OCI-LY3 (cell line): ENCODE data around the gene FGF19.

Source experiments
- H2AFZ ChIP-seq: fragments of 200-600, 300-600 bp; shearing (Covaris generic); 2 replicates; pipeline ENCODE4 v1.6.0; 2014; ENCODE audit warnings: antibody characterized with exemption, low read depth, low read length
- H3K27ac ChIP-seq: fragments of 200-600, 300-600 bp; sonication (generic); 2 replicates; pipeline ENCODE4 v1.5.1; 2014; ENCODE audit warnings: mild to moderate bottlenecking, low read length, moderate library complexity, mixed read lengths
- H3K27me3 ChIP-seq: fragments of 200-600, 300-600 bp; sonication (generic); 2 replicates; pipeline ENCODE4 v1.6.1; 2014; ENCODE audit warnings: low read depth, low read length, mixed read lengths
- H3K36me3 ChIP-seq: fragments of 200-600, 300-600 bp; sonication (generic); replicated peaks from 2 replicates; pipeline ENCODE3; 2014; ENCODE audit warnings: low read depth, low read length, mixed read lengths
- H3K4me1 ChIP-seq: fragments of 300-600, 200-600 bp; sonication (generic); 2 replicates; pipeline ENCODE4 v1.6.1; 2014; ENCODE audit warnings: low read length, mixed read lengths
- H3K4me2 ChIP-seq: fragments of 200-600, 300-600 bp; sonication (generic); 2 replicates; pipeline ENCODE4 v1.6.1; 2014; ENCODE audit warnings: low read length, mixed read lengths
- H3K4me3 ChIP-seq: fragments of 300-600, 200-600 bp; sonication (generic); 2 replicates; pipeline ENCODE4 v1.5.1; 2014; ENCODE audit warnings: antibody characterized with exemption, mild to moderate bottlenecking, low read length, moderate library complexity
- H3K79me2 ChIP-seq: fragments of 300-600, 200-600 bp; shearing (Covaris generic); 2 replicates; pipeline ENCODE4 v1.6.1; 2014; ENCODE audit warnings: mild to moderate bottlenecking, low read length, mixed read lengths
- H3K9ac ChIP-seq: fragments of 300-600, 200-600 bp; shearing (Covaris generic); 2 replicates; pipeline ENCODE4 v1.6.0; 2014; ENCODE audit warnings: mild to moderate bottlenecking, low read length, moderate library complexity
- H3K9me3 ChIP-seq: fragments of 200-600, 300-600 bp; shearing (Covaris generic); 2 replicates; pipeline ENCODE4 v1.6.1; 2014; ENCODE audit warnings: low read length, mixed read lengths; ENCODE audit not compliant: insufficient read depth
- H4K20me1 ChIP-seq: fragments of 200-600, 300-600 bp; sonication (generic); 2 replicates; pipeline ENCODE4 v1.6.1; 2016; ENCODE audit warnings: low read length, mixed read lengths; ENCODE audit not compliant: insufficient read depth
- EZH2phosphoT487 ChIP-seq: fragments of 200-600 bp; shearing (Covaris generic); IDR thresholded peaks from 2 replicates; pipeline ENCODE4 v1.6.1; 2018; ENCODE audit warnings: antibody characterized with exemption, mixed run types, low read depth
- TF ChIP-seq, protein P1 (sequence below): fragments of 200-600, 300-600 bp; sonication (generic); IDR thresholded peaks from 2 replicates; pipeline ENCODE4 v1.5.1; 2014; ENCODE audit warnings: antibody characterized with exemption, low read length, low read depth

Gene FGF19, protein sequence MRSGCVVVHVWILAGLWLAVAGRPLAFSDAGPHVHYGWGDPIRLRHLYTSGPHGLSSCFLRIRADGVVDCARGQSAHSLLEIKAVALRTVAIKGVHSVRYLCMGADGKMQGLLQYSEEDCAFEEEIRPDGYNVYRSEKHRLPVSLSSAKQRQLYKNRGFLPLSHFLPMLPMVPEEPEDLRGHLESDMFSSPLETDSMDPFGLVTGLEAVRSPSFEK

DNA sequence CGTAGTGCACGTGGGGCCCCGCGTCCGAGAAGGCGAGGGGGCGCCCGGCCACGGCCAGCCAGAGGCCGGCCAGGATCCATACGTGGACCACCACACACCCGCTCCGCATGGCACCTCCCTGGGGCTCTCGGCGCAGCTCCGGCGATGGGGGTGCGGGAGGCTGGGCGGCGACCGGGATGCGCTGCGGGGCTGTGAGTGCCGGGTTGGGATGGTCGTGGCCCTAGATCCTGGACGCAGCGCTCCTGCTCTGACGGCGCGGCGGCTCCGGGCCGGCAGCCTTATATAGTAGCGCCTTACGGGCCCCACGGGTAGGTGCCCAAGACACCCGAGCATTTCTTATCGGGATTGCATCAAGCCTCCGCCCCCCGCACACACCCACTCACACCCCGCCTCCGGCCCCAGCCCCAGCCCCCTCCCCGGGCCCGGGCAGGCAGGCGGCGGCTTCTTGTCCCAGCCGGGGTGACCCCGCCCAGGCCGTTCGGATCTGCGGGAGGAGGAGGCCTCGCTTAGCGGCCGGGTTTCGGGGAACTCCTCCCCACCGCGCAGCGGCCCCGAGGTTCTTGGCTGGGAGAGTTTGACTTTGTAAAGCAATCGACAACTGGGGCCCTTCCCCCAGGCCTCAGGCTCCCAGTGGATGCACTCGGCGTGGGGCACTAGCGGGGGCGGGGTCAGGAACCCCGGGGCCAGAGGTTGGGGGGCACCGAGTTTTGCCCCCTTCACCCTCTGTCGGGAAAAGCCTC is at the start of gene FGF19:
FGF19 (minus strand) TSS at position 255 of the 740 bp plus-strand sequence; CDS start at position 109, 146 bp downstream.
- Histone ChIP-seq H3K27me3 (0 out of 2 replicates have a peak, but pooled peaks cover under 1% of the 10 kb centered on the region), H3K9ac (no peak within 1 kb of the TSS), H4K20me1 (no peaks in the 10 kb centered on the region), H3K4me1 (peaks cover 7% of the 10 kb centered on the region; the same call in 1 of the 2 replicates), H3K36me3 (no peaks in the 10 kb centered on the region), H3K4me2 (no peak within 1 kb of the TSS), H2AFZ (no peak within 1 kb of the TSS), H3K27ac (no peak within 1 kb of the TSS), H3K9me3 (no peaks in the 10 kb centered on the region), H3K4me3 (no peak within 1 kb of the TSS), H3K79me2 (no peaks in the 10 kb centered on the region)
- TF ChIP-seq, protein P1, sequence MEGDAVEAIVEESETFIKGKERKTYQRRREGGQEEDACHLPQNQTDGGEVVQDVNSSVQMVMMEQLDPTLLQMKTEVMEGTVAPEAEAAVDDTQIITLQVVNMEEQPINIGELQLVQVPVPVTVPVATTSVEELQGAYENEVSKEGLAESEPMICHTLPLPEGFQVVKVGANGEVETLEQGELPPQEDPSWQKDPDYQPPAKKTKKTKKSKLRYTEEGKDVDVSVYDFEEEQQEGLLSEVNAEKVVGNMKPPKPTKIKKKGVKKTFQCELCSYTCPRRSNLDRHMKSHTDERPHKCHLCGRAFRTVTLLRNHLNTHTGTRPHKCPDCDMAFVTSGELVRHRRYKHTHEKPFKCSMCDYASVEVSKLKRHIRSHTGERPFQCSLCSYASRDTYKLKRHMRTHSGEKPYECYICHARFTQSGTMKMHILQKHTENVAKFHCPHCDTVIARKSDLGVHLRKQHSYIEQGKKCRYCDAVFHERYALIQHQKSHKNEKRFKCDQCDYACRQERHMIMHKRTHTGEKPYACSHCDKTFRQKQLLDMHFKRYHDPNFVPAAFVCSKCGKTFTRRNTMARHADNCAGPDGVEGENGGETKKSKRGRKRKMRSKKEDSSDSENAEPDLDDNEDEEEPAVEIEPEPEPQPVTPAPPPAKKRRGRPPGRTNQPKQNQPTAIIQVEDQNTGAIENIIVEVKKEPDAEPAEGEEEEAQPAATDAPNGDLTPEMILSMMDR: no peak
- no peak for TF ChIP-seq EZH2phosphoT487

DNA sequence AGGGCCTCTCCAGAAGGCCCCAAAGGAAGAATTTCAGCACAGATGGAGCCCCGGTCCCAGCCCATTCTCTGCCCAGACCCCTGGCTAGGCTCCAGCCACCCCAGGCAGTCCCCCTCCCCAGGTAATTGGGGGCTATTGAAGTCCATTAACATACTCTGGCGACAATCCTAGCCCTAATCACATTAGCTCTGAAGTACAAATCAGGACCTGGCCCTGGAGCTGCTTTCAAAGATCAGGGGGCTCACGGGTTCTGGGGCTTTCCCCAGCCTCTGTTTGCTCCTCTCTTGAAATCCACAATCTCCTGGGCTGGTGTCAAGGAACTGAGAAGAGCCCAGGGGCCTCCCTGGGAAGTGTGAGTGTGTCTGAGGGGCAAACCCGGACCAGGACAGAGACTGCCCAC is 49.1 kb upstream of the FGF19 start:
- no peak overlapping the region for H3K4me2 ChIP-seq
- no peak overlapping the region for H3K9ac ChIP-seq
- H3K27me3 ChIP-seq: peaks cover 9% of the 10 kb centered on the region; the same call in 1 of the 2 replicates
- H3K9me3 ChIP-seq: no peaks in the 10 kb centered on the region
- no peaks in the 10 kb centered on the region for H3K79me2 ChIP-seq
- no peak overlapping the region for H2AFZ ChIP-seq
- H3K4me3 ChIP-seq: no peak overlapping the region
- no peak overlapping the region for H3K27ac ChIP-seq
- no peaks in the 10 kb centered on the region for H3K4me1 ChIP-seq
- H4K20me1 ChIP-seq: no peaks in the 10 kb centered on the region
- no peaks in the 10 kb centered on the region for H3K36me3 ChIP-seq
- TF ChIP-seq EZH2phosphoT487: no peak
- TF ChIP-seq, protein P1: no peak

DNA sequence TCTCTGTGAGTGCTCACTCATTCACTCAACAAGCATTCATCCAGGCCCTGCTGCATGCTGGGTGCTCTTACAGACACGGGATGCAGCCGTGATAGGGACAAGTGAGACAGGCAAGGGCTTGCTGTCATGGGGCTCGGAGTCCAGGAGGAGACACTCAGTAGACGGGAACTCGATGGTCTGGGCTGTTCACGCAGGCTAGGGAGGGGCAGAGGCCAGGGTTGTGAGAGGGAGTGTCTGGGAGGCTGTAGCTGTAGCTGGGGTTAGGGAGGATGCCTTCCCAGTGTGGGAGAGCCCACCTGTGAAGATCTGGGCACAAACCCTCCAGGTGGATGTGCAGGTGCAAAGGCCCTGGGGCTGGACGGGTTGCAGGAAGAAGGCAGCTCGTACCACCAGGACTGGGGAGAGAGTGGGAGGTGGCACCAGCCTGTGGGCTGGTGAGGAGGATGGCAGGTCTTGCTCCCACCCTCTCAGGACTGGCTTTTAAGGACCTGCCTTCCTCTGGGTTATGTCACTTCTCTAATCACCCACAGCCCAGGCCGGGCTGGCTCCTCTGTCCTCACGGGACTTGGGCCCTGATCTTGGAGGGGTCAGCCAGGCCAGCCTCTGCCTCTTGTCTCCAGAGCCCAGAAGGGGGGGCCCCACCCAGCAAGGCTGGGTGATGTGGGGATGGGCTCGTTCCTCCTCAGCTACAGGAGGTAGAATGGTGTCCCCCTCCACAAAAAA is 47.2 kb upstream of the FGF19 start:
- Histone ChIP-seq H3K36me3 (no peaks in the 10 kb centered on the region), H3K9me3 (no peaks in the 10 kb centered on the region), H3K4me2 (no peak overlapping the region), H3K9ac (no peak overlapping the region), H3K27me3 (peaks cover 14% of the 10 kb centered on the region), H3K79me2 (no peaks in the 10 kb centered on the region), H3K4me1 (no peaks in the 10 kb centered on the region), H3K4me3 (no peak overlapping the region), H4K20me1 (no peaks in the 10 kb centered on the region), H2AFZ (no peak overlapping the region), H3K27ac (no peak overlapping the region)
- TF ChIP-seq EZH2phosphoT487: no peak

DNA sequence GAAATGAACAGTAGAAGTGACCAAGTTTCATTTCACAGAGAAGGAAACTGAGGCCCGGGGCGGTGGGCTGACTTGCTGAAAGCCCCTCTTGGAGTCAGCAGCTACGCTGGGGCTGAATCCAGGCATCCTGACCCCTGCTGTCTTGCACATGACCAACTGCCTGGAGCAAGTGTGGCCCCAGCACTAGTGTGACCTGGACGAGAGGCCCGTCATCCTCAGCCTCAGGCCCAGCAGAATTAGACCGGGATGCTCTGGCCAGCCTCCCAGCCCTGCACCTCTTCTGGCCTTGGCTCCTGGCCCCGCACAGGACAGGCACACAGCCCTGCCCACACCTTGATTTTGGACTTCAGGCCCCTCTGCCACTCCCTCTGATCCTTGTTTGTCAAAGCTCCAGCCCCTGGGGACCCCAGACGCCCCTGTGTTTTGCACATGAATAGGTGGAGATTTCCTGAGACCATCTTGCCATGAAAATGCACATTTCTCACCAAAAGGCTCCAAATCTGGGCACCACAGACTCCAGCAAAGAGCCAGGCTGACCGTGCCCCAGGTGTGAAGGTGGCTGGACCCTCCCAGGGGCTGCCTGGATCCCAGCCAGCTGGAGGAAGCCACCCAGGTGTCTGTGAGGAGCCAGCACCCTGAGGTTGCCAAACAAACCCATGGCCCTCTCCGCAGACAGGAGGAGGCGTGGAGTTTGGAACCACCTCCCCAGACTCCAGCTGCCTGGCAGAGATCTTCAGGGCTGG is 46.5 kb upstream of the FGF19 start:
- H3K4me3 ChIP-seq: no peak overlapping the region
- peaks cover 14% of the 10 kb centered on the region for H3K27me3 ChIP-seq
- no peak overlapping the region for H3K4me2 ChIP-seq
- no peaks in the 10 kb centered on the region for H3K9me3 ChIP-seq
- H2AFZ ChIP-seq: no peak overlapping the region
- no peaks in the 10 kb centered on the region for H3K4me1 ChIP-seq
- no peaks in the 10 kb centered on the region for H3K79me2 ChIP-seq
- no peak overlapping the region for H3K27ac ChIP-seq
- no peak overlapping the region for H3K9ac ChIP-seq
- TF ChIP-seq, protein P1: no peak
- TF ChIP-seq EZH2phosphoT487: no peak
- no peaks in the 10 kb centered on the region for H3K36me3 ChIP-seq
- no peaks in the 10 kb centered on the region for H4K20me1 ChIP-seq
